SU-DHL-6 (cell line): ENCODE results near the gene PWP1.

ENCODE experiments used
- H2AFZ ChIP-seq: fragments of 200-600 bp; sonication (generic); 2 replicates; pipeline ENCODE4 v1.6.1; 2014; ENCODE audit warnings: low read depth, mild to moderate bottlenecking, moderate library complexity, mixed read lengths, antibody characterized with exemption, low read length; ENCODE audit not compliant: severe bottlenecking
- H3F3A ChIP-seq: fragments of 200-600 bp; shearing (Covaris generic); 2 replicates; pipeline ENCODE4 v1.6.0; 2016; ENCODE audit warnings: antibody characterized with exemption, mild to moderate bottlenecking; ENCODE audit not compliant: insufficient read depth
- H3K27ac ChIP-seq: fragments of 200-600 bp; sonication (generic); 2 replicates; pipeline ENCODE4 v1.5.1; 2016; ENCODE audit warnings: low read depth, mild to moderate bottlenecking, low read length, moderate library complexity, mixed read lengths
- H3K27me3 ChIP-seq: fragments of 200-600 bp; sonication (generic), shearing (Covaris generic); 2 replicates; pipeline ENCODE4 v1.6.0; 2014; ENCODE audit warnings: mild to moderate bottlenecking, low read length
- H3K36me3 ChIP-seq: fragments of 200-600 bp; sonication (generic); 2 replicates; pipeline ENCODE4 v1.6.1; 2014; ENCODE audit warnings: mild to moderate bottlenecking, low read length, mixed read lengths
- H3K4me2 ChIP-seq: fragments of 300-600, 200-600 bp; shearing (Covaris generic), sonication (generic); 2 replicates; pipeline ENCODE4 v1.6.0; 2014; ENCODE audit warnings: low read length, low read depth, mild to moderate bottlenecking; ENCODE audit not compliant: poor library complexity, severe bottlenecking
- H3K4me3 ChIP-seq: fragments of 200-600 bp; sonication (generic); 2 replicates; pipeline ENCODE4 v1.5.1; 2014; ENCODE audit warnings: antibody characterized with exemption, low read length, mild to moderate bottlenecking, mixed read lengths; ENCODE audit not compliant: insufficient read depth, poor library complexity, severe bottlenecking
- H3K79me2 ChIP-seq: fragments of 200-600 bp; sonication (generic); 2 replicates; pipeline ENCODE4 v1.6.1; 2014; ENCODE audit warnings: mild to moderate bottlenecking, low read length, moderate library complexity; ENCODE audit not compliant: insufficient read depth
- H3K9ac ChIP-seq: fragments of 200-600 bp; sonication (generic); 2 replicates; pipeline ENCODE4 v1.7.0; 2014; ENCODE audit warnings: mild to moderate bottlenecking, low read length
- H3K9me2 ChIP-seq: fragments of 200-600 bp; sonication (generic); replicated peaks from 2 replicates; pipeline ENCODE4 v1.6.1; 2014; ENCODE audit warnings: low read length; ENCODE audit not compliant: insufficient read depth
- H3K9me3 ChIP-seq: fragments of 200-600 bp; sonication (generic); 2 replicates; pipeline ENCODE4 v1.6.1; 2014; ENCODE audit warnings: low read length, mixed read lengths; ENCODE audit not compliant: insufficient read depth
- H4K20me1 ChIP-seq: fragments of 200-600 bp; sonication (generic); 2 replicates; pipeline ENCODE4 v1.6.1; 2014; ENCODE audit warnings: low read depth, mild to moderate bottlenecking, antibody characterized with exemption, low read length, moderate library complexity, mixed read lengths
- CTCF ChIP-seq: fragments of 200-600 bp; sonication (generic); IDR thresholded peaks from one replicate; pipeline ENCODE4 v1.5.1; 2017; ENCODE audit warnings: antibody characterized with exemption, mild to moderate bottlenecking, low read length, moderate library complexity; ENCODE audit not compliant: insufficient read depth, poor library complexity, severe bottlenecking
- EZH2phosphoT487 ChIP-seq: fragments of 200-600 bp; sonication (generic), shearing (Covaris generic); conservative IDR thresholded peaks from 2 replicates; pipeline ENCODE4 v1.6.1; 2018; ENCODE audit warnings: mild to moderate bottlenecking, antibody characterized with exemption, low read length, moderate library complexity, mixed read lengths

The PWP1 gene

GRCh38 chr12:107657133-107657532 is 28.5 kb upstream of the PWP1 start:
- Histone ChIP-seq H3F3A (no peaks in the 10 kb centered on the region), H3K9me2 (no peaks in the 10 kb centered on the region), H3K4me2 (no peak overlapping the region), H3K9me3 (no peaks in the 10 kb centered on the region), H2AFZ (no peak overlapping the region), H3K9ac (no peak overlapping the region), H3K27me3 (no peaks in the 10 kb centered on the region), H4K20me1 (no peaks in the 10 kb centered on the region), H3K79me2 (no peaks in the 10 kb centered on the region), H3K4me3 (no peak overlapping the region), H3K27ac (no peak overlapping the region), H3K36me3 (no peaks in the 10 kb centered on the region)
- no peak for TF ChIP-seq CTCF
- no peak for TF ChIP-seq EZH2phosphoT487

DNA sequence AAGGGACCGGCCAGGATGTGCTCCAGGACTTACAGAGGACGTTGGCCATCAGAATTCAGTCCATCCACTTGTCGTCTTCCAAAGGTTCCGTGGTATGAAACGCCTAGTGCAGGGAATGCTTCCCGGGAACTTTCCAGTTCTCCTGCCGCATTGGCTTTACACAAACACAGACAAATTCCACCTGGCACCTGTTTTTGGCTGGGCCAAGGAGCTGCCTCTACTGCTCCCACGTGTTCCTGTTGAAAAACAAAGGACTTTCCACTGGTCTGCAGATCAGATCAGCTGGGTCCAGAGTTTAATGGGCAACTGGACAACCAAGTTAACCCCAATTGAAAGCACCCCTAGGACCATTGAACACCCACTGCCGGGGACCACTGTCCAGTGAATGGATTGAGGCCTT is 28.0 kb upstream of the PWP1 start:
- Histone ChIP-seq H3K9ac (no peak overlapping the region), H3K9me3 (no peaks in the 10 kb centered on the region), H3K27ac (no peak overlapping the region), H3K27me3 (no peaks in the 10 kb centered on the region), H4K20me1 (no peaks in the 10 kb centered on the region), H3K9me2 (no peaks in the 10 kb centered on the region), H3K4me2 (no peak overlapping the region), H3K4me3 (no peak overlapping the region), H2AFZ (no peak overlapping the region), H3K36me3 (no peaks in the 10 kb centered on the region), H3F3A (no peaks in the 10 kb centered on the region), H3K79me2 (no peaks in the 10 kb centered on the region)
- TF ChIP-seq EZH2phosphoT487 (no peak), CTCF (no peak)

GRCh38 chr12:107660235-107660634 is 25.4 kb upstream of the PWP1 start:
- TF ChIP-seq EZH2phosphoT487 (no peak), CTCF (no peak)
- no peaks in the 10 kb centered on the region for H3K79me2 ChIP-seq
- H3K4me3 ChIP-seq = no peak overlapping the region
- no peaks in the 10 kb centered on the region for H4K20me1 ChIP-seq
- no peak overlapping the region for H2AFZ ChIP-seq
- no peaks in the 10 kb centered on the region for H3K9me3 ChIP-seq
- no peak overlapping the region for H3K27ac ChIP-seq
- H3K9ac ChIP-seq = no peak overlapping the region
- no peaks in the 10 kb centered on the region for H3K27me3 ChIP-seq
- H3K36me3 ChIP-seq = no peaks in the 10 kb centered on the region
- H3K4me2 ChIP-seq = no peak overlapping the region
- no peaks in the 10 kb centered on the region for H3K9me2 ChIP-seq
- H3F3A ChIP-seq = no peaks in the 10 kb centered on the region
